ENCODE data around the gene KIF7. TPM values are rescaled to one million over a fixed set of nuclear protein-coding genes. Genes with fewer than 3 reads are reported as not detected.
"Not testable (repeated sequence)": the region's sequence is repeated elsewhere in the genome, so short reads cannot be mapped to it uniquely, and the experiment has no call there.

Gene KIF7
- total RNA-seq, 1 donor from 2014 or later, result 10.4 TPM

DNA sequence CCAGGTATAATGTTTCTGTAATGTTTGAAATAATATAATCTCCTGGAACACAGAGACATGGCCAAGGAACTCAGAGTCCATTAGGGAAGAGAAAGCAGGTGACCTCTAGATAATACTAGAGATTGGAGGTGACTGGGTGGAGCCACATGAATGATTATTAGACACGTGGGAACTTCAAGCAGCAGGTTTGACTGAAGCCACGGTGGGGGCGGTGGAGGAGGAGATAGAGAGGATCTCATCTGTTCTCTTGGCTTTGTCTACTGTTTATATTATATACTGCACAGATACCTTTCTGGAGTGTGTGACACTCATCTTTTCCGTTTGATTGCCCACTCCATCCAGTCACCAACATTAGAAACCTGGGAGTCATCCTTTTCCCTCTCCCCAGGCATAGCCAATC lies 33.7 kb downstream of the KIF7 start:
- DNase-seq (ENCODE audit: extremely low read depth, low read depth, low spot score), result no peak

DNA sequence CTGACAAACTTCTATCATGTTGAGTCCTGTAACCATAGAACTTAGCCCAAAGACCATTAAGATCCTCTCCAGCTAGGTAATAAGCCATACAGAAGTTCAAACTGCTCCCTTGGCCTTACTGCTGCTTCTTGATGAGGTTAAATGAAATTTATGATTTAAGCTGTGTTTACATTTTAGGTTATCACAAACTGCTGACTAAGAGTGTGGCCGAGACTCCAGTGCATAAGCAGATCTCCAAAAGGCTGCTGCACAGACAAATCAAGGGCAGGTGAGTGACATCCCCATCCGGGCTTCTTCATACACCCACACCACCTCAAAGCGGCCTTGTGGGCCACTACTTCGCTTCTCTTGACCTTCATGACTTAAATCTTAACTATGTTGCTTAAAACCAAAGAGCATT lies 39.0 kb downstream of the KIF7 start:
- DNase-seq (ENCODE audit: extremely low read depth, low read depth, low spot score), result no peak

DNA sequence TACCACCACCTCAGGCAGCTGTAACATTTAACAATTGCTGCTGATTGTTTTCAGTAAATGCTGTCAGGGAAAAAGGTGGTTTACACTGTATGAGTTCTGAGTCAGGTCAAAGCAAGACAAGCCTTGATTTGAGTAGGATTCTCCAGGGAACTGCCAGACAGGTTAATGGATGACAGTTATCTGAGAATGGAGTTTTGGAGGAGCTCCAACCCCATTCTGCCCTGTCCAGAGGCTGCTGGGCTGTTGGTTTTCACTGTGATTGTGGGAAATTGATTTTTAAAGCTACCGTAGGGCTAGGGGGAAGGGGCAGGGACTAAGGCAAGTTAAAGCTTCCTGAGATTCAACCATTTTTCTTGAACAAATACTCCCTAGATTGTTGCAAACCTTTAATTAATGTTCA lies 40.1 kb downstream of the KIF7 start:
- no peak for DNase-seq (ENCODE audit: extremely low read depth, low read depth, low spot score)

DNA sequence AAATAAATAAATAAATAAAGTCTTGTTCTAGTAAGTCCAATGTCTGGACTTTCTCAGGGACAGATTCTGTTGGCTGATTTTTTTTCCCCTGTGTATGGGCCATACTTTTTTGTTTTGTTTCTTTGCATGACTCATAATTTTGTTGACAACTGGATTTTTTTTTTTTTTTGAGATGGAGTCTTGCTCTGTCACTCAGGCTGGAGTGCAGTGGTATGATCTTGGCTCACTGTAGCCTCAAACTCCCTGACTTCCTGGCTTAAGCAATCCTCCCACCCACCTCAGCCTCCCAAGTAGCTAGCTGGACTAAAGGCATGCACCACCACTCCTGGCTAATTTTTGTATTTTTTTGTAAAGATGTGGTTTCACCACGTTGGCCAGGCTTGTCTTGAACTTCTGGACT lies 41.1 kb downstream of the KIF7 start:
- DNase-seq (ENCODE audit: extremely low read depth, low read depth, low spot score), result no peak

DNA sequence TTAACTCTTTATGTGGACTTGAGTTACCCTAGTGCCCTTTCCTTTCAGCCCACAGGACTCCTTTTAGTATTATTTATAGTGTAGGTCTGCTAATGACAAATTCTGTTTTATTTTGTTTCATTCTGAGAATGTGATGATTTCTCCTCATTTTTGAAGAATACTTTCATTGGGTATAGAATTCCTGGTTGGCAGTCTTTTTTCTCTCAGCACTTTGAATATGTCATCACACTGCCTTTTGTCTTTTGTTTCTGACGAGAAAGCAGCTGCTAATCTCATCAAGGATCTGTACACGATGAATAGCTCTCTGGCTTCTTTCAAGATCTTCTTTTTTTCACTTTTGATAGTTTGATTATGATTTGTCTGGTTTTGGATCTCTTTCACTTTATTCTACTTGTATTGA lies 42.2 kb downstream of the KIF7 start:
- no peak for DNase-seq (ENCODE audit: extremely low read depth, low read depth, low spot score)

DNA sequence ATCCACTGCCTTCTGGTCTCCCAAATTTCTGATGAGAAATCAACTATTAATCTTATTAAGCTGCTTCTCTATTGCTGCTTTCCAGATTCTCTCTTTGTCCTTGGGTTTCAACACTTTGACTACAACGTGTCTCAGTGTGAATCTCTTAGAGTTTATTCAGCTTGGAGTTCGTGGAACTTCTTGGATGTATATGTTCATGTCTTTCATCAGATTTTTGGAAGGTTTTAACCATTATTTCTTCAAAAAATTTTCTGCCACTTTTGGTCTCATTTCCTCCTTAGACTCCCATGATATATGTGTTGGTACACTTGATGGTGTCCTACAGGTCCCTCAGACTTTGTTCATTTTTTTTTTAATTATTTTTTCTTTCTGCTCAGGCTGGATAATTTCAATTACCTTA lies 44.0 kb downstream of the KIF7 start:
- DNase-seq (ENCODE audit: extremely low read depth, low read depth, low spot score), result no peak

DNA sequence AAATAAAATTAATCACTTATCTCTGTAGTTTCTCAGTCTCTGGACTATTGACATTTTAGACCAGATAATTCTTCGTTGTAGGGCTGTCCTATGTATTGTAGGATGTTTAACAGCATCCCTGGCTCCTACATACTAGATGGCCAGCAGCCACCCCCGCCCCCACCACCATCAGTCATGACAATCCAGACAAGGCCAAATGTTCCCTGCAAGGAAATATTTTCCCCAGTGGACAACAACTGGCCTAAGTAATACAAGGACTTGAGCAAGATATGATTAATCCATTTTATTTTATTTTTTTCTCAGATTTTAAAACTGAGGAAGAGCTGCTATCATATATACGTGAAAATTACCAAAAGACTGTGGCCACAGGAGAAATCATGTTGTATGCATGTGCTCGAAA lies 56.2 kb downstream of the KIF7 start:
- no peak for DNase-seq (ENCODE audit: extremely low read depth, low read depth, low spot score)

DNA sequence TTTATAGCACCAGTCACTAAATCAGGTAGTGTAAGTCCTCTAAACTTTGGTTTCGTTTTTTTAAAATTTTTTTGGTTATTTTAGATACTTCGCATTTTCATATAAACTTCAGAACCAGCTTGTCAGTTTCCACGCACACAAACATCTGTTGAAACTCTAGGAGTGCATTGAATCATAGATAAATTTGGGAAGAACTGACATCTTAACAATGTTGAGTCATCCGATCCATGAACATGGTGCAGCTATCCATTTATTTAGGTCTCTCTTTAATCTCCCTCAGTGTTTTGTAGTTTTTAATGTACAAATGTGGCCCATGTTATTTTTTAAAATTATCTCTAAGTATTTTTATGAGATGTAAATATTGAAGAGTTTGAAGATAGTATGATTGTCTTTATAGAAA lies 62.2 kb downstream of the KIF7 start:
- DNase-seq (ENCODE audit: extremely low read depth, low read depth, low spot score), result no peak

DNA sequence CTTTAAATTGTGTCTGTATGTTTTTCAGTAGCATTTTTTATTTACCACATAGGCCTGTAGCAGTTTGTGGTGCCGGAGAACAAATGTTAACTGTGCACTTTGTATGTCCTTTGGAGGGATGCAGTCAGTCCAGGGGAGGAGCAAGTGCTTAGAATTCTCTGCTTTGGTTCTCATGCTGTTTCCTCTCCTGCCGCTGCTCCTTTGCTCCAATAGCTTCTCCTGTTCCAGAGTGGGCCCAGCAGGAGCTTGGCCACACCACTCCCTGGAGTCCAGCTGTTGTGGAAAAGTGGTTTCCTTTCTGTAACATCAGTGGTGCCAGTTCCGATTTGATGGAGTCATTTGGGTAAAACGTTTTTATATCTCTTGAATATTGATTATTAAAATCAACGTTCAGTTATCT lies 63.4 kb downstream of the KIF7 start:
- DNase-seq (ENCODE audit: extremely low read depth, low read depth, low spot score), result no peak

DNA sequence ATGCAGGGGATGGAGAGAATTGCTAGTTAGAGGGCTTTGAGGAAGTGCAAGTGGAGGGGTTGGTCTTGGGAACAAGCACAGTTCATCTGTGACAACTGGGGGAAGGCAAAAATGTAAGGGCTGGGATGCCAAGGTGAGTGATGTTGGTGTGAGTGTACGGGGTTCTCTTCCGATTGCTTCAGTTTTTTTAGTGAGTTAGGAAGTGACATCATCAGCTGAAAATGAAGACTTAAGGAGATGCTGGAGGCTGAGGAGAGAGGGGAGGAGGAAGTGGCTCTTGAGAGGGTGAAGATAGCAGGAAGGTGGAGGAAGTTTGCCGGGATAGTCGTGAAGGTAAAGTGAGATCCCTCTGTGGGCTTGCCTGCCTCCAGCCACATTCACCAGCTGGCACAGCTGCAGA lies 67.3 kb downstream of the KIF7 start:
- no peak for DNase-seq (ENCODE audit: extremely low read depth, low read depth, low spot score)

DNA sequence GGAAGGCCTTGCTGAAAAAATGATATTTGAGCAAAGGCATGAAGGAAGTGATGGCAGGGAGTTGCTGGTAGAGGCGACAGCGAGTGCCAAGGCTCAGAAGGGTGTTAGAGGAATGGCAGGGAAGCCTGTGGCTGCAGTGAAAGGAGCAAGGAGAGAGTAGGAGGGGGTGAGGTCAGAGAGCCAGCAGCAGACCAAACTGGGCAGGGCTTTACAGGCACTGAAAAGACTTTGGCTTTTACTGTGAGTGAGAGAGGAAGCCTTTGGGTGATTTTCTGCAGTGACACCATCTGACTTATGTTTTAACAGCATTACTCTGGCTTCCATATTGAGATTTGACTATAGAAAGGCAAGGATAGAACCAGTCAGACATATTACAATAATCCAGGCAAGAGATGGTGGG lies 68.6 kb downstream of the KIF7 start:
- DNase-seq (ENCODE audit: extremely low read depth, low read depth, low spot score), result no peak

DNA sequence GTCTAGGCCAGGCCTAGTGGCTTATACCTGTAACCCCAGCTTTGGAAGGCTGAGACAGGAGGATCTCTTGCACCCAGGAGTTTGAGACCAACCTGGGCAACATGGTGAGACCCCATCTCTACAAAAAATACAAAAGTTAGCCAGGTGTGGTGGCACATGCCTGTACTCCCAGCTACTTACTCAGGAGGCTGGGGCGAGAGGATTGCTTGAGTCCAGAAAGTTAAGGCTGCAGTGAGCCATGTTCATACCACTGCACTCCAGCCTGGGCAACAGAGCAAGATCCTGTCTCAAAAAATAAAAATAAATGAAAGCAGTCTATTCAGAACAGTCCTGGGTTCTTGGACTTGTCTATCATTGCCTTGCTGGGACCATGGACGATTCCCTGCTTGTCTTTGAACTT lies 74.5 kb downstream of the KIF7 start:
- DNase-seq (ENCODE audit: extremely low read depth, low read depth, low spot score), result not testable (repeated sequence)

DNA sequence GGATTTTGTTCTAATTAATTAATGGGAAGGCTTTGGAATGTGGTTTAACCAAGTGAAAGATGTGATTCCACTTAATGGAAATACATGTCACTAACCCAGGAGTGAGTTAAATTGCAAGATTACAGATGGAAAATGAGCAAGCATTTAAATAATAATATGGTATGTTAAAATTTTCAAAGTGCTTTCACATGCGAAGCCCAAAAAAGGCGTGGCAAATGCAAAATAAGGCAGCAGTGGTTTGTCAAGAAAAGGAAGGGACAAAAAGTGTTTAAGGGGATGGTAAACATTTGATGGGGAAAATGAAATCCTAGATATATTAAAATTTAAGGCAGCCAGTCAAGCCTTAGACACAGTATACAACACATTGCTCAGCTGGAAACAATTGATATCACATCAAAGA lies 77.1 kb downstream of the KIF7 start:
- DNase-seq (ENCODE audit: extremely low read depth, low read depth, low spot score), result no peak

Other genes starting within 250 kb of the KIF7 start
- gene RHCG, start 158.9 kb downstream of the KIF7 start, total RNA-seq, result not detected in 2 replicates
- 1.4 and 5.0 TPM in 2 replicates for gene TICRR, start 80.0 kb downstream of the KIF7 start, total RNA-seq
- gene PLIN1, start 23.9 kb upstream of the KIF7 start, total RNA-seq, result 0.35 TPM in 1 of 2 replicates, not detected in the other
- gene PEX11A, start 35.3 kb upstream of the KIF7 start, total RNA-seq, result 2.7 and 5.4 TPM in 2 replicates
- not detected in 2 replicates for gene WDR93, start 35.3 kb upstream of the KIF7 start, total RNA-seq
- gene MESP1, start 95.8 kb upstream of the KIF7 start, total RNA-seq, result 0.58 and 1.5 TPM in 2 replicates
- gene MESP2, start 120.9 kb upstream of the KIF7 start, total RNA-seq, result 0.15 TPM in 1 of 2 replicates, not detected in the other
- 239 and 457 TPM in 2 replicates for gene ANPEP, start 159.4 kb upstream of the KIF7 start, total RNA-seq
- gene AP3S2, start 238.5 kb upstream of the KIF7 start, total RNA-seq, result 31.4 and 33.1 TPM in 2 replicates

Measured in glomerular endothelial cell (primary cell).